IMR-90 (cell line): ENCODE results near the gene FCHO1. TPM values are rescaled to one million over a fixed set of nuclear protein-coding genes. Genes with fewer than 3 reads are reported as not detected.

Experiments
- ATAC-seq: fragments of 200-7000 bp; cut with Tn5 transposase; 2 replicates; pipeline ENCODE4 v1.9.1; 2020; ENCODE audit warnings: low read depth, mild to moderate bottlenecking, moderate library complexity
- BruUV-seq: library from RNA; stranded (reverse); fragments of 400-500 nt; replicated peaks from 2 replicates; lab custom pipeline; 2021; lab: Mats Ljungman, UMichigan
- CTCF ChIA-PET: fragments of 300-600 bp; formaldehyde crosslinking; extraction: SDS; loops from one replicate; lab custom pipeline; 2021; ENCODE audit warnings: antibody characterized with exemption; lab: Yijun Ruan, JAX
- POLR2A ChIA-PET: fragments of 300-600 bp; sonication (Branson Sonifier 250); formaldehyde crosslinking; loops from one replicate; lab custom pipeline; 2022; ENCODE audit warnings: antibody characterized with exemption; ENCODE audit not compliant: unreplicated experiment; lab: Charles Lee
- DNase-seq: peaks from one replicate; pipeline ENCODE4 v3.0.0; 2013
- H2AFZ ChIP-seq: replicated peaks from 2 replicates; pipeline ENCODE3; 2013; ENCODE audit warnings: low read length, mild to moderate bottlenecking; ENCODE audit not compliant: poor library complexity
- H2AK5ac ChIP-seq: 2 replicates; pipeline ENCODE4 v1.6.1; 2013; ENCODE audit warnings: low read depth, low read length, inconsistent platforms
- H2AK9ac ChIP-seq: replicated peaks from 2 replicates; pipeline ENCODE3; 2013; ENCODE audit warnings: mild to moderate bottlenecking, low read depth, low read length, moderate library complexity; ENCODE audit not compliant: poor library complexity
- H2BK120ac ChIP-seq: 2 replicates; pipeline ENCODE4 v1.6.1; 2013; ENCODE audit warnings: low read depth, low read length, inconsistent platforms
- H2BK15ac ChIP-seq: 3 replicates; pipeline ENCODE4 v1.6.1; 2013; ENCODE audit warnings: low read depth, low read length, inconsistent platforms
- H2BK20ac ChIP-seq: 2 replicates; pipeline ENCODE4 v1.6.1; 2013; ENCODE audit warnings: low read depth, mild to moderate bottlenecking, inconsistent platforms, low read length, moderate library complexity
- H2BK5ac ChIP-seq: 2 replicates; pipeline ENCODE4 v1.6.1; 2013; ENCODE audit warnings: mild to moderate bottlenecking, low read depth, low read length, inconsistent platforms; ENCODE audit not compliant: poor library complexity, severe bottlenecking
- H3K14ac ChIP-seq: replicated peaks from 2 replicates; pipeline ENCODE4 v1.6.1; 2013; ENCODE audit warnings: low read depth, low read length, inconsistent platforms
- H3K18ac ChIP-seq: 2 replicates; pipeline ENCODE4 v1.6.1; 2013; ENCODE audit warnings: low read depth, low read length, control low read depth
- H3K23ac ChIP-seq: 2 replicates; pipeline ENCODE4 v1.6.1; 2013; ENCODE audit warnings: low read depth, low read length, inconsistent platforms
- H3K27ac ChIP-seq: 2 replicates; pipeline ENCODE4 v1.5.1; 2013; ENCODE audit warnings: mild to moderate bottlenecking, control low read depth, low read length; ENCODE audit not compliant: insufficient read depth
- H3K27me3 ChIP-seq: 2 replicates; pipeline ENCODE4 v1.6.1; 2013; ENCODE audit warnings: low read length; ENCODE audit not compliant: control insufficient read depth, insufficient read depth
- H3K36me3 ChIP-seq: 2 replicates; pipeline ENCODE4 v1.6.1; 2013; ENCODE audit warnings: low read length, mixed read lengths; ENCODE audit not compliant: control insufficient read depth, insufficient read depth
- H3K4ac ChIP-seq: 2 replicates; pipeline ENCODE4 v1.6.1; 2013; ENCODE audit warnings: low read depth, low read length, inconsistent platforms
- H3K4me1 ChIP-seq: 2 replicates; pipeline ENCODE4 v1.6.1; 2013; ENCODE audit warnings: low read length, mixed read lengths; ENCODE audit not compliant: control insufficient read depth, insufficient read depth
- H3K4me2 ChIP-seq: 2 replicates; pipeline ENCODE4 v1.6.1; 2013; ENCODE audit warnings: low read depth, mild to moderate bottlenecking, control low read depth, low read length, moderate library complexity
- H3K4me3 ChIP-seq: 2 replicates; pipeline ENCODE4 v1.5.1; 2013; ENCODE audit warnings: low read depth, mild to moderate bottlenecking, control low read depth, low read length, moderate library complexity; ENCODE audit not compliant: insufficient read depth
- H3K56ac ChIP-seq: 2 replicates; pipeline ENCODE4 v1.6.1; 2013; ENCODE audit warnings: low read length, inconsistent platforms; ENCODE audit not compliant: insufficient read depth; ENCODE audit errors: extremely low read depth
- H3K79me1 ChIP-seq, 2 experiments: 2 replicates each; pipeline ENCODE4 v1.6.1; 2013; ENCODE audit warnings: low read length in 2 of 2, inconsistent platforms in 1 of 2, low read depth in 1 of 2
- H3K9ac ChIP-seq: 2 replicates; pipeline ENCODE4 v1.6.1; 2013; ENCODE audit warnings: low read depth, low read length, control low read depth
- H3K9me1 ChIP-seq: 2 replicates; pipeline ENCODE4 v1.6.1; 2013; ENCODE audit warnings: low read length, inconsistent platforms; ENCODE audit not compliant: insufficient read depth
- H3K9me3 ChIP-seq: 2 replicates; pipeline ENCODE4 v1.6.1; 2013; ENCODE audit warnings: low read length; ENCODE audit not compliant: control insufficient read depth, insufficient read depth
- H4K20me1 ChIP-seq: 2 replicates; pipeline ENCODE4 v1.6.1; 2013; ENCODE audit warnings: low read length, inconsistent platforms; ENCODE audit not compliant: insufficient read depth
- H4K5ac ChIP-seq: 2 replicates; pipeline ENCODE4 v1.6.1; 2013; ENCODE audit warnings: mild to moderate bottlenecking, low read depth, low read length, control low read depth
- H4K8ac ChIP-seq, 2 experiments: 2 replicates each; pipeline ENCODE4 v1.6.1; 2013; ENCODE audit warnings: low read depth in 2 of 2, low read length in 2 of 2, control low read depth in 1 of 2, inconsistent platforms in 1 of 2
- H4K91ac ChIP-seq: 2 replicates; pipeline ENCODE4 v1.6.1; 2013; ENCODE audit warnings: low read depth, low read length, inconsistent platforms; ENCODE audit not compliant: insufficient read depth
- BHLHE40 ChIP-seq: fragments of 150-350 bp; IDR thresholded peaks from 2 replicates; pipeline ENCODE4 v1.6.1; 2016; ENCODE audit warnings: mild to moderate bottlenecking, low read depth, low read length
- CEBPB ChIP-seq: IDR thresholded peaks from 2 replicates; pipeline ENCODE4 v1.6.1; 2012; ENCODE audit warnings: low read depth, low read length, improper control_type of control experiment
- CHD1 ChIP-seq: IDR thresholded peaks from 2 replicates; pipeline ENCODE4 v1.6.1; 2012; ENCODE audit warnings: low read depth, low read length, improper control_type of control experiment
- MAFK ChIP-seq: IDR thresholded peaks from 2 replicates; pipeline ENCODE4 v1.6.1; 2012; ENCODE audit warnings: low read depth, low read length, improper control_type of control experiment
- MXI1 ChIP-seq: IDR thresholded peaks from 2 replicates; pipeline ENCODE4 v1.6.1; 2012; ENCODE audit warnings: low read depth, mild to moderate bottlenecking, low read length, moderate library complexity, borderline replicate concordance
- POLR2A ChIP-seq: IDR thresholded peaks from 2 replicates; pipeline ENCODE4 v1.6.1; 2012; ENCODE audit warnings: mild to moderate bottlenecking, low read depth, low read length
- RFX5 ChIP-seq: IDR thresholded peaks from 2 replicates; pipeline ENCODE4 v1.8.0; 2012; ENCODE audit warnings: low read depth, mild to moderate bottlenecking, low read length, moderate library complexity
- SMC3 ChIP-seq: fragments of 150-350 bp; IDR thresholded peaks from 2 replicates; pipeline ENCODE4 v1.6.1; 2016; ENCODE audit warnings: low read depth, mild to moderate bottlenecking, antibody characterized with exemption, low read length, moderate library complexity
- WGBS, 2 experiments: methylation state at CpG; one replicate each; pipeline versions ENCODE4 v1.1.5 to v1.1.7; 2013; ENCODE audit warnings: missing lambda C conversion rate in 2 of 2; ENCODE audit not compliant: insufficient read length in 1 of 2; ENCODE audit errors: extremely low coverage in 2 of 2; 5-methylcytosine and 5-hydroxymethylcytosine counted together
- dilution Hi-C: fragments of 300-500 bp; cut with HindIII; formaldehyde crosslinking; loops from one replicate; pipeline ENCODE4 v1.14.3; 2018; ENCODE audit warnings: low sequenced_read_pairs; ENCODE audit not compliant: unreplicated experiment
- in situ Hi-C: fragments of 300-500 bp; cut with MboI; formaldehyde crosslinking; loops from 3 replicates; pipeline ENCODE4 v1.14.3; 2019; ENCODE audit warnings: low sequenced_read_pairs, inconsistent platforms, mixed read lengths
- intact Hi-C: fragments of 100-400 bp; cut with micrococcal nuclease; formaldehyde crosslinking; loops from 2 replicates; pipeline ENCODE4 v1.10.0; 2022
- polyA plus RNA-seq, 3 experiments: library from polyadenylated mRNA; depleted of rRNA; stranded (reverse); fragments of >200 nt; gene quantifications; 2 replicates each; pipeline ENCODE4 v1.2.3, GENCODE V29; 2012; ENCODE audit warnings: low replicate concordance in 1 of 3
- total RNA-seq: library from RNA; depleted of rRNA; stranded (reverse); fragments of >200 nt; gene quantifications from 2 replicates; pipeline ENCODE4 v1.2.3, GENCODE V29; 2012
- TF ChIP-seq, protein P1 (sequence below): fragments of 150-350 bp; IDR thresholded peaks from 2 replicates; pipeline ENCODE4 v1.6.1; 2017; ENCODE audit warnings: mild to moderate bottlenecking, antibody characterized with exemption, low read length, low read depth
- TF ChIP-seq, protein P2 (sequence below): conservative IDR thresholded peaks from 2 replicates; pipeline ENCODE4 v1.5.1; 2012; ENCODE audit warnings: mild to moderate bottlenecking, low read depth, low read length, improper control_type of control experiment
- TF ChIP-seq, protein P3 (sequence below): fragments of 150-350 bp; IDR thresholded peaks from 2 replicates; pipeline ENCODE4 v1.6.1; 2016; ENCODE audit warnings: low read depth, mild to moderate bottlenecking, low read length, moderate library complexity, borderline replicate concordance

The FCHO1 gene
- total and polyA plus RNA-seq, 2 of the 4 experiments (the other 2 are of a cell fraction) = 0.18 to 1.0 TPM

DNA sequence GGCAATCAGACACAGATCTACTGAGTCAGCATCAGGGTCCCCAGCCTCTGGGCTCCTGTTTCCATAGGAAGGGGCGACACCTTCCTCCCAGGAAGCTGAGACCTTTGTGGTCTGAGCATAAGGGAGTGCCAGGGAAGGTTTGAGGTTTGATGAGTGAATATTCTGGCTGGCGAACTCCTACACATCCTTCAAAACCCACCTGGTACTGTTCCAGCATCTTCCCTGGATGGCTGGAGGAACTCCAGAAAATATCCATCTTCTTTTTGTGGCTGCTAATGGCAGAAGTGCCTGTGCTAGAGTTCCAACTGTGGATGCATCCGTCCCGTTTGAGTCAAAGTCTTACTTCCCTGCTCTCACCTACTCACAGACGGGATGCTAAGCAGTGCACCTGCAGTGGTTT is 60.8 kb downstream of the FCHO1 start:
- dilution Hi-C loops = no loop called here

More for the DNA sequence above, 60.8 kb downstream of the FCHO1 start:
- Histone ChIP-seq H3K14ac (no peak overlapping the region), H3K27ac (no peak overlapping the region), H3K4me3 (no peak overlapping the region), H3K9ac (no peak overlapping the region), H4K5ac (no peak overlapping the region), H2AK9ac (no peak overlapping the region), H3K23ac (no peak overlapping the region), H3K4me1 (no peaks in the 10 kb centered on the region), H2AFZ (no peak overlapping the region), H2BK20ac (no peak overlapping the region), H3K36me3 (no peaks in the 10 kb centered on the region), H4K20me1 (no peaks in the 10 kb centered on the region), H3K18ac (no peak overlapping the region), H2AK5ac (no peak overlapping the region), H2BK120ac (no peak overlapping the region), H3K27me3 (peaks cover 33% of the 10 kb centered on the region), H3K4me2 (no peak overlapping the region), H2BK15ac (no peak overlapping the region), H3K9me1 (no peaks in the 10 kb centered on the region), H2BK5ac (no peak overlapping the region), H4K91ac (no peak overlapping the region), H4K8ac (no peak overlapping the region), H3K56ac (no peak overlapping the region), H3K9me3 (no peaks in the 10 kb centered on the region; the same call in 1 of the 2 replicates), H3K79me1 (no peaks in the 10 kb centered on the region), H3K4ac (no peak overlapping the region)
- ChIA-PET CTCF (interaction anchor here (0.6 kb wide), 1 partner anchor 135 kb away, joined by 4 read pairs; no protein-coding TSS in a partner anchor), POLR2A (no interaction called here)
- BruUV-seq = no TSS peak
- in situ Hi-C loops = no loop called here
- intact Hi-C loops = no loop called here
- TF ChIP-seq POLR2A (no peak), CHD1 (no peak), CEBPB (no peak), BHLHE40 (no peak), SMC3 (no peak), RFX5 (no peak), MXI1 (no peak), MAFK (no peak)
- TF ChIP-seq, protein P1, sequence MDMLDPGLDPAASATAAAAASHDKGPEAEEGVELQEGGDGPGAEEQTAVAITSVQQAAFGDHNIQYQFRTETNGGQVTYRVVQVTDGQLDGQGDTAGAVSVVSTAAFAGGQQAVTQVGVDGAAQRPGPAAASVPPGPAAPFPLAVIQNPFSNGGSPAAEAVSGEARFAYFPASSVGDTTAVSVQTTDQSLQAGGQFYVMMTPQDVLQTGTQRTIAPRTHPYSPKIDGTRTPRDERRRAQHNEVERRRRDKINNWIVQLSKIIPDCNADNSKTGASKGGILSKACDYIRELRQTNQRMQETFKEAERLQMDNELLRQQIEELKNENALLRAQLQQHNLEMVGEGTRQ = no peak
- TF ChIP-seq, protein P2, sequence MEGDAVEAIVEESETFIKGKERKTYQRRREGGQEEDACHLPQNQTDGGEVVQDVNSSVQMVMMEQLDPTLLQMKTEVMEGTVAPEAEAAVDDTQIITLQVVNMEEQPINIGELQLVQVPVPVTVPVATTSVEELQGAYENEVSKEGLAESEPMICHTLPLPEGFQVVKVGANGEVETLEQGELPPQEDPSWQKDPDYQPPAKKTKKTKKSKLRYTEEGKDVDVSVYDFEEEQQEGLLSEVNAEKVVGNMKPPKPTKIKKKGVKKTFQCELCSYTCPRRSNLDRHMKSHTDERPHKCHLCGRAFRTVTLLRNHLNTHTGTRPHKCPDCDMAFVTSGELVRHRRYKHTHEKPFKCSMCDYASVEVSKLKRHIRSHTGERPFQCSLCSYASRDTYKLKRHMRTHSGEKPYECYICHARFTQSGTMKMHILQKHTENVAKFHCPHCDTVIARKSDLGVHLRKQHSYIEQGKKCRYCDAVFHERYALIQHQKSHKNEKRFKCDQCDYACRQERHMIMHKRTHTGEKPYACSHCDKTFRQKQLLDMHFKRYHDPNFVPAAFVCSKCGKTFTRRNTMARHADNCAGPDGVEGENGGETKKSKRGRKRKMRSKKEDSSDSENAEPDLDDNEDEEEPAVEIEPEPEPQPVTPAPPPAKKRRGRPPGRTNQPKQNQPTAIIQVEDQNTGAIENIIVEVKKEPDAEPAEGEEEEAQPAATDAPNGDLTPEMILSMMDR = no peak
- TF ChIP-seq, protein P3, sequence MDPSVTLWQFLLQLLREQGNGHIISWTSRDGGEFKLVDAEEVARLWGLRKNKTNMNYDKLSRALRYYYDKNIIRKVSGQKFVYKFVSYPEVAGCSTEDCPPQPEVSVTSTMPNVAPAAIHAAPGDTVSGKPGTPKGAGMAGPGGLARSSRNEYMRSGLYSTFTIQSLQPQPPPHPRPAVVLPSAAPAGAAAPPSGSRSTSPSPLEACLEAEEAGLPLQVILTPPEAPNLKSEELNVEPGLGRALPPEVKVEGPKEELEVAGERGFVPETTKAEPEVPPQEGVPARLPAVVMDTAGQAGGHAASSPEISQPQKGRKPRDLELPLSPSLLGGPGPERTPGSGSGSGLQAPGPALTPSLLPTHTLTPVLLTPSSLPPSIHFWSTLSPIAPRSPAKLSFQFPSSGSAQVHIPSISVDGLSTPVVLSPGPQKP = no peak
- no peak for ATAC-seq
- no CpG with 5 or more reads among the region's 5 CpGs for WGBS, 2 experiments
- DNase-seq = no peak
